SK-N-DZ (cell line): ENCODE data around the gene BBOX1. TPM values are rescaled to one million over a fixed set of nuclear protein-coding genes. Genes with fewer than 3 reads are reported as not detected.
"Not testable (repeated sequence)": the region's sequence is repeated elsewhere in the genome, so short reads cannot be mapped to it uniquely, and the experiment has no call there.

Experiments used
- DNase-seq: peaks from one replicate; pipeline ENCODE4 v3.0.0-alpha.2; 2015; ENCODE audit warnings: low spot score
- polyA plus RNA-seq, 2 experiments: library from polyadenylated mRNA; depleted of rRNA; stranded (reverse); fragments of >200 nt; gene quantifications; 2 replicates each; pipeline ENCODE4 v1.2.3, GENCODE V29; 2014

Gene BBOX1, protein sequence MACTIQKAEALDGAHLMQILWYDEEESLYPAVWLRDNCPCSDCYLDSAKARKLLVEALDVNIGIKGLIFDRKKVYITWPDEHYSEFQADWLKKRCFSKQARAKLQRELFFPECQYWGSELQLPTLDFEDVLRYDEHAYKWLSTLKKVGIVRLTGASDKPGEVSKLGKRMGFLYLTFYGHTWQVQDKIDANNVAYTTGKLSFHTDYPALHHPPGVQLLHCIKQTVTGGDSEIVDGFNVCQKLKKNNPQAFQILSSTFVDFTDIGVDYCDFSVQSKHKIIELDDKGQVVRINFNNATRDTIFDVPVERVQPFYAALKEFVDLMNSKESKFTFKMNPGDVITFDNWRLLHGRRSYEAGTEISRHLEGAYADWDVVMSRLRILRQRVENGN
- polyA plus RNA-seq (2014; cell fraction: cytosol; rRNA removed), result not detected in 2 replicates
- not detected in 2 replicates for polyA plus RNA-seq (2014; cell fraction: nucleus; rRNA removed)

DNA sequence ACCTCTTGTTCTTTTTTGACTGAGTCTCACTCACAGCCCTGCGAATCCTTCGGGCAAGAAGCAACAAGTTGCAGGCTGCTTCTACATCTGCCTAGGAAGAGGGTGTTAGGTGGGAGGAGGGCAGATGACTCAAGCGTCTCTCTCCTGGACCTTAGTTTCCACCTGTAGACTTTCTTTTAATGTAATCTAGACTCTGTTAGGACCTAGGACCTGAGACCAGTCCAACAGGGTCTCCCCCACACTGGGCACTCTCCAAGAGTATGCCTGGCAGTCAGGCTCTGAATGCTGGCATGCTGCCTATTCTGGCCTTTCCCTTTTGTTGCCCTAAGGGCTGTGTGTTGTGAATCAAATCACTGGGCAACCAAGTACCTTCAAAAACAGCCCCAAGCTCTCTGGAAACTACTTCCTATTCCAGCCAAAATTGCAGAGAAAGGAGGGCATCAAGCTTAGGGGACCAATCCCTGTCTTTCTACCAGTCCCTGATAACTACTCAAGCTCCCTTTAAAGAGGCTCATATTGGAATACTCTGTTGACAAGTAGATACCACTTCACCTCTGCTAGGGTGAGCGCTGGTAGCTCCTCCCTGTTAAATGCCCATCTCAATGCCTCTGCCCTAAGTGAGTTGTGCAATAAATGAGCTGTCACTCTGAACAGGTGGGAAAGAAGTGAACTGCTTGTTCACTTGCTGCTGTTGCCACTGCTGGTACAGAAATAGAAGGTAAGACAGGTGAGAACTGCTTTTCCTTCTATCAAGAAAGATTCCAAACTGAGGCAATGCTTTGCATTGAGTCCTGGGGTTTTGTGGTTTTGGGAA, at the start of gene BBOX1:
Gene BBOX1, plus strand, starts transcription at position 514 of the 814 bp plus-strand sequence. CDS start 14,616 bp downstream, outside the sequence.
- DNase-seq, result no peak

DNA sequence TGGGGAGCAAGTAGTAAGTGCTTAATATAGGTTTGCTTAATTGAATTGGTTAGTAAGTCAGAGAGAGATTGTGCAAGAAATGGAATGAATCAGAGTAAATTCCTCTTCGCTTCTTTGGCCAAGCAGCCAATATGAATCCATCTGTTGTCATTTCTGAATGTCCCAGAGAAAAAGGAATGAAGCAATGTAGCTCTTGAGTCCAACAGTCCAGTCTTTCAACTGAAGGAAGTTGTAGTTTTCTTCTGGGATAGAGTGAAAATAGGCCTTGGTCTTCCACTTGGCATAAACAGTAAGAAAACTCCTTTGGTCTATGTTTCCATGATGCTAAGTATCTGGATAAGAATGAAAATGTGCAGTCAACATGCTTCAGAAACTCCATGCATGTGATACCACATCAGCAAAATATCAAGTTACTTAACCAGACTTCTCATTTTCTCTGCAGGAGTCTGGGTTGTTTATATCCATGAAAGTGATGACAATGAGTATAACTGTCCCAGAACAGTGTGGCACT, 48.5 kb upstream of the BBOX1 start:
- no peak for DNase-seq

DNA sequence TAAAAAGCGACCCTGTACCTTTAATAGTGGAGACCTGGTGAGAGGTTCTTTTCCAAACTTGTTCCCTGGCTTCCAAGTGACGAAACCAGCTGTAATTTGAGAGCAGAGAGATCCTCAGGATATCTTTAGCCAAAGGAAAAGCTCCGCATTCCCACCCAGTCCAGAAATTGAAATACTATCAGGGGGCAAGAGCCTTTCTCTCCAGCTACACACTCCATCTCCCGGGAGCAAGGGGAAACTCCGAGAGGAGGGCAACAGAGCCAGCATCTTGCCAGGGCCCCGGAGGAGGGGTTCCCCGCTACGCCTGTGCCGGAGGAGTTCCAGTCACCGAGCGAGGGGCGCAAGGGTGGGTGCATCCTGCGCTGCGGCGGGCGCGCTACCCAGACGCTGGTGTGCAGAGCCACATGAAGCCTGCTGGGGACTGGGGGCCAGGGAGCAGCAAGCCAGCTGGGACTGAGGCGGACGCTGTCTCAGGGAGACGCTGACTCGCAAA, 46.6 kb upstream of the BBOX1 start, which contains the start of gene FIBIN:
Gene FIBIN, plus strand, starts transcription at position 148 of the 493 bp plus-strand sequence. CDS start 415 bp downstream, outside the sequence.
- DNase-seq, result peak; percentile 17

DNA sequence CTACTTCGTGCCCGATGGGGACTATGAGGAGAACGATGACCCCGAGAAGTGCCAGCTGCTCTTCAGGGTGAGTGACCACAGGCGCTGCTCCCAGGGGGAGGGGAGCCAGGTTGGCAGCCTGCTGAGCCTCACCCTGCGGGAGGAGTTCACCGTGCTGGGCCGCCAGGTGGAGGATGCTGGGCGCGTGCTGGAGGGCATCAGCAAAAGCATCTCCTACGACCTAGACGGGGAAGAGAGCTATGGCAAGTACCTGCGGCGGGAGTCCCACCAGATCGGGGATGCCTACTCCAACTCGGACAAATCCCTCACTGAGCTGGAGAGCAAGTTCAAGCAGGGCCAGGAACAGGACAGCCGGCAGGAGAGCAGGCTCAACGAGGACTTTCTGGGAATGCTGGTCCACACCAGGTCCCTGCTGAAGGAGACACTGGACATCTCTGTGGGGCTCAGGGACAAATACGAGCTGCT, 46.0 kb upstream of the BBOX1 start:
- DNase-seq, result no peak

DNA sequence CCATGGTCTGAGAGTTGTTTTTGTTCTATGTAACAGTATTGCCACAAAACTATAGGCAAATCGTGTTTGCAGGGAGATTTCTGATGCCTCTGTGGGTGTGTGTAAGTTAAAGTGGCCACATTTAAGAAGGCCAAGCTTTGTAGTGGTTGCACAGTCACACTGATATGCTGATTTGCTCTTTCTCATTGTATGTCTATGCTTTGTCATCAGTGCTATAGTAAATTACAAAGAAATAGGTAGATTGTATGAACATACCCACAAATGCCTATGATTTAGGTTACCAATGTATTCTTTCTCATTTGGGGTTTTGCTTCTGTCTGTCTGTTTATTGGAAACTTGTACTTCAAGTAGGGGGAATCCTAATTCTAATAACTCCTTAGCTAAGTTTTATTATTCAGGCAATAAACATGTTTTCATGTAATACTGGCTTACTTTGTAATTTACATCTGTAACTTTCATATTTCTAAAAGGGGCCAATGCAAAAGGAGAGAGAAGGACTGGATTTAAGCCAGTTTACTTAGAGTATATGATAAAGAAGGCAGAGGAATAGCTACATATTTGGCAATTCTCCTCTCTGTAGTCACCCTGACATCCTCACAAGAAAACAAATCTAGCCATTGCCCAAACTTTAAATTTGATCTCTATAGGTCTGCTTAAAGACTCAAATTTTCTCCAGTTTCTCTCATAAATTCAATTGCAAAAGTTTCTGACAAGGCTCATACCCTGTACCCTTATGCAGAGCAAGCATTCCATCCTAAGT, 44.7 kb upstream of the BBOX1 start:
- DNase-seq, result no peak

DNA sequence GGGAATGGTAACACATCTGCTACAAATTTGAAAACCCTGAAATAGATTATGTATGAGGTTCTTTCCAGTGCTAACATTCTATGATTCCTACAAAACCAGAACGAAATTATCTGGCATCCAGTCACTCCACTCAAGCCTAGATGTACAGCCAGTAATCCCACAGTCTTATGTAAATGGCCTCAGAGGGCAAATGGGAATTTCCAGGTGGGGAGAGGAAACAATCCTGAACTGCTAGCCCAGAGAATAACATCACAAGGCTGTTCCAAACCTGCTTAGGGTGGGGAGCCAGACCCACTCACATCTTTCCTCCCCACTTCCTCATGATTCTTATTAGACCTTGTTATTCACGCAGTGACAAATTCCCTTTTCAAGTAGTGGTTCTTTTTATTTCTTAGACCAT, 43.2 kb upstream of the BBOX1 start:
- no peak for DNase-seq

DNA sequence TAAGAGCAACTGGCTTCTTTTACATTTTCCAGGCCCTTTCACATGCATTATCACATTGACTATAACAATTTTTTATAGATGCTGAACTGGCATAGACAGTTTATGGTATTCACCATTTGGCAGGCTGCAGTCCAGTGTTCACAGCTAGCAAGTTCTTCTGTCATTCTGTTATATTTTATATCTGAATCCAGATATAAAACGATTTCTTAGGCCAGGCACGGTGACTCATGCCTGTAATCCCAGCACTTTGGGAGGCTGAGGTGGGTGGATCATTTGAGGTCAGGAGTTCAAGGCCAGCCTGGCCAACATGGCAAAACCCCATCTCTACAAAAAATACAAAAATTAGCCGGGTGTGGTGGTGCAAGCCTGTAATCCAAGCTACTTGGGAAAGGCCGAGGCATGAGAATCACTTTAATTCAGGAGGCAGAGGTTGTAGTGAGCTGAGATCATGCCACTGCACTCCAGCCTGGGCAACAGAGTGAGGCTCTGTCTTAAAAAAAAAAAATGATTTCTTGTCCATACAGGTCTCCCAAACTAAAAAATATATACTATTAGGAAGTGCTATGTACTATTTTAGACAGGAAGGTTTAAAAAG, 39.4 kb upstream of the BBOX1 start:
- DNase-seq, result not testable (repeated sequence)

DNA sequence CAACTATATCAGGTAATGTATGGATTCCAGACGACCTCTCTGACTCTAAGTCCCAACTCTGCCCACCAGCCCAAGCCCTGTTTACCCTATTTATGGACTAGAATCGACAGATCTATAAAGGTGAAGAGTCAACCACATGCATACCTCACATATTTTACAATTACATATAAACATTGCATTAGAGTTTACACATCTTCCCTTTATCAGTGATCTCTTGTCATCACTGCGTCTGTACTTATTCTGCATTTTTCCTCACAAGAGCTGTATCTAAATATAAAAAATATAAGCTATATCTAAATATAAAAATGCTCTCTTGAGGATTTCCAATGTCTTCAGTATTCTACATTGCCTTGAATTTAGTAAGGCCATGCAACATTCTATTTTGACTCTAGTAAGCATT, 38.2 kb upstream of the BBOX1 start:
- DNase-seq, result no peak

DNA sequence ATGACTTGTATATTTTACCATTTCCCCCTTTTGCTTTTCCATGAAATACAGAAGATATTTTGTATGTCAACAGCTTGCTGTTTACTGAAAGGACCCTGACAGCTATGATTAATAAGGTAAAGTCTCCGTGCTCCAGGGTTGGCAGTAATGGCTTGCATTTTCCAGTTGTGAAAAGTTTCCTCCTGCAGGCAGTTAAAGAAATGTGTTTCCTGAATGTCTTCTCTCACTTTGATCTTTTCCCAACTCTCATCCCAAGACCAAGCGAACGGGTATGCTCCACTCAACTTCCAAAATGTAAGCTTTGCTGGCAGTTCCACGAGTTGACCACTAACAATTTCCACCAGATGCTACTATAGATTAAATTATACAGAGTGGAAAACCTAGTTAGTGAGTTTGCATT, 37.8 kb upstream of the BBOX1 start:
- DNase-seq, result peak; percentile 16

DNA sequence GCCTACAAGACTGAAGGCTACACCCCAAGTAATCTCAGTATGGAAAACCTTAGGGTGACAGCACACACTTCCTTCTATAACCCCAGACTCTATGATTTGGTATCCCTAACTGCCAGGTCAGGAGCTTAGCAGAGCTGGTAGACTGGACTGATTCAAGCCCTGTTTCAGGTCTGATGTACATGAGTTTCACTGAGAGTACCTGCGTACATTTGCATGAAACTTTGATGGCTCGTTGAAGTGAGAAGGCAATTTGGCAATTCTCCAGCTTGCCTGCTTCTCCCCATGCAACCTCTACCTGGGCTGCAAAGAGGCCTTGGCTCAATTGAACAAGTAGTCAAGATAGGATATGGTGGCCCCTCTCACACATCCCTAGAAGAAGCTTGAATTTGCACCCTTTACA, 36.5 kb upstream of the BBOX1 start:
- DNase-seq, result no peak

DNA sequence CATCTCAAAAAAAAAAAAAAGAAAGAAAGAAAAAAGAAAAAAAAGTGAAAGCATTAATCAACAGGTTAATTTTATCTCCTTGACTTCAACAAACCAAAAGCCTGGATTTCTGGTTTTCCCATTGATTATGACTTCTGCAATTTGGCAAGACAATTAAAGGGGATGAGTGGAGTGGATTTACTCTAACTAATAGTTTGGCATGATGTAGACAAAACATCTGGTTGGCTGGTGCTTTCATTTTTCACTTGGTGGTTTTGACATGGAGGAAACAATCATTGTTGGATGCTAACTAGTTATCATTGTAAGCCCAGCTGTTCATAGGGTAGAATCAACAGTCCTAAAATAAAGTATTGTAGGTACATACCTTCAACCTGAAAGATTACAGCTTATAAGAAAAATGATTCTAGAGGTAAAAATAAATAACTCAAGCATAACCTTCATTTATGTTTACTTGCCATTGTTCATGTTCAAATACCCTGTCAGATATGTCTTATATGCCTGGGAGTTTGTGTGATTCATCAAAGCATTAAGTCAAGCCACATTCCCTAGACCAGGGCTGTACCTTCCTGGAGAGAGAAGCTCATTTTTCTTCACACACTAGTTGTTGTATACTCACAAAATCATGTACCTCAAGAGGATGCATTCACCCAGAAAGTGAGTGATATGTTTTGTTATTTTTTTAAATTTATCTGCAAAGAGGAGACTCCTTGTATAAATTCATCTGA, 31.6 kb upstream of the BBOX1 start:
- no peak for DNase-seq

DNA sequence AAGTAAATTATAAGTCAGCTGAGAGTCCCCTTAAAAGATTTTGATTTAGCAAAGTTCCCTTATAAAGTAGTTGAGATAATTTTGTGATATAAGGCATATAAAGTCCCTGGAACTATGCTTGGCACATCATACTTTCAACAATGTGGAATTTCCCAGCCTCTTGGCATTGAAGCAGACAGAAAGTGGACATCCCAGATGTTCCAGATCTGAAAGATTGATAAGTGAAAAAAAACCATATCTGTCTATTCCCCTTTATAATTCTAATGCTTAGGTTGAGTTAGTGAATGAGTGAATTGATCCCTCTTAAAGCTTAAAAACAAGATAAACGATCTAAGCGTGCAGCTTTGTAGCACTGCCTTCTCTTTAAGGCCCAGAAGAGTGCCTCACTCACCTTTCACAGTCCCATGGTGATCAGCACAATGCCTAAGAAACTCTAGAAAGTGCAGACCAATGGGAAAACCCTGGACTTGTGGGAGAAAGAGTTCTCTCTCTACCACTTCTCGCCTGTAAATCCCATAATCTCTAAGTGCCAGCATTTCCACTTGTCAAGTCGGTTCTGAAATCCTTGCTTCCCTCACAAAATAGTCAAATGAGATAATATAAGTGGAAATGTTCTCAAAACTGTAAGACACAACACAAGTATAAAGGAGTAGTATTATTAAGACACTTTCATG, 28.9 kb upstream of the BBOX1 start:
- no peak for DNase-seq

DNA sequence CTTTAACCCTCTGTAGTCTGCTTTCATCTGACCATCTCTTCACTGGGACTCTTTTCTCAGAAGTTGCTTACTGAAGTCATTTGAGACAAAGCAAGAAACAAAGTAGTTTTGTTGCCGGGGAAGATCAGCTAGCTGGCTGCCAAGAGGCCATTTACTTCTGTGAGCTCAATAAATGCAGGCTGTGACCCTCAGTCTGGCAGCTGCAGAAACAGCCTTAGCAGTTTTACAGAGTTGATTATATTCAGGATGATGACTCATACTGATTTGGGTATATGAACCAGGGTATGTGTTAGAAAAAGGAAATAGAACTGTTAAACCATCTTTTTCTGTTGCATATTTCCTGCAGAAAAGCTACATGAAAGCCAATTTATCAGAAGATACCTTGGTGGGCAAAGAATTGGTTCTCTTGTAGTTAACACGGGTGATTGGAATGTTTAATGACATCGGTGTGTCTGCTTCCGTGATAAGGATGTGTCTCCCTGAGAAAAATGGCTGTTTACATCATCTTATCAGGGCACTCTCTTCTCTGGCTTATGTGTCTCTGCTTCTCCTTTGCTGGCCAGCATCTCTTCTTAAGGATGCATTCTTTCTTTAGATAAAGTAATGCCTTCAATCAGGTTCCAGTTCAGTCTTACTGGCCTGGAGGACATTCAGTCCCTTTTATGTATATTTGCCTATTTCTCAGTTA, 28.2 kb upstream of the BBOX1 start:
- DNase-seq, result peak; percentile 18

DNA sequence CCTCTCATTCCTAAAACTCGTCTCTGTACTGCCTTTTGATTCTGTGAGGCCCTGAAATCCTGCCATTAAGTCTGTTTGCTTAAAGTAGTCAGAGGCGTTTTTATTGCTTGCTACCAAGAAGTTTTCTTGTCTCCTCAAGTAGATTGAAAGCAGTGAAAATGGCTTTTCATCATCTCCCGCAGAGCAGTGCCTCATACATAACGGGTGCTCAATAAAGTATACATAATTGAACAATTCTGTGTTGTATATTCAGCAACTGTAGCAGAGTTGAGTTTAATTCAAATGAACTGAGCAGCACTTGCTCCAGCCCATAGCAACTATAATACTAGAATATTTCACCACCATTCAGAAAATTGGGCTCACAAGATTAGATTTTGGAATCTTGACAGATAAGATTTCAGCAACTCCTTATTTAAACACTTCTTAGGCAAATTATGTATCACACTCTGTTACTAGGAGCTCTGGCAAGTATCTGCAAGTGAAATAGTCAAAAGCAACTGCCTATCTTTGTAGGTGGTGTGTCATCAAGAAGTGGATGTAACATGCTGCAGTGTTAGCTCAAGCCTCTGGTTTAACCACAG, 26.7 kb upstream of the BBOX1 start:
- DNase-seq, result no peak

DNA sequence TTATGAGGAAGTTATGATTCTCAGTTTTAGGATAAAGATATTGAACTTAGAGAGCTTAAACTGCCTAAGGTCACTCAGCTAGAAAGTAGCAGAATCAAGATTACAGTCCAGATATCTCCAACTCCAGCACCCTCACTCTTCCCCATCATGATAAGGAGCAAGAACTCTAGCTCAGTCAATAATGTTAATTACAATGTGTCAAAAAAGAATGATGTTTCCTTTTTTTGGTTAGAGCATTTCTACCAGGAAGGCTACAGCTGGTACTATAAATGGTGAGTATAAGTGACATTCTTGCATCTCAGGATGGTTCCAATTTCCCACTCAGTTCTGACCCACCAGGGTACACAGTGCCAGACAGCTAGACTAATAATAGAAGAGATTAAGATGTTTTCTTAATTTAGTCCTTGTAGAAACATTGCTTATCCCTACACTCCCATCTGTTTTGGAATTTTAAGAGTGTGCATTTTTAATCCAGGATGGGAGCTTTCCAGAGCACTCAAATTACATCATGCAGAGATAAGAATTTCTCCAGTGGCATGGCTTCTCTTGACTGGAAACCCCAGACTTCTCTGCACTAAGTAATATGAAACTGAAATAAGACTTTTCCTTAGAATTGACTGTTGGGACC, 21.6 kb upstream of the BBOX1 start:
- DNase-seq, result no peak

DNA sequence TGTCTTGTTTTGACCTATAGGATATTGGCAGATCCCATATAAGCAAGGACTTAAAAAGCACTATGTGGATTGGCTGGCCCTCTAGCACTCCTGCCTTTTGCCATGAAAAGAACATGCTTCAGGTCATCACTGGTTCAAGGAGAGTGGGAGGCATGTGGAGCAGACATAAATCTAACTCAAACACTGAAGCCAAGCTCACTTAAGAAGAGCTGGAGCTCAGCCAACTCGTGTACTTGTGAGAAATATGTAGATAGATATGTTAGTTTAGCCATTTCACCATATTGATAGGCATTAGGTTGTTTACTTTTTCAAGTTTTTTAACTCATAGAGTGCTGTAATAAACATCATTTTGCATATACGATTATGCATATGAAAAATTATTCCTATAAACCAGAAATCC, 19.9 kb upstream of the BBOX1 start:
- DNase-seq, result no peak

DNA sequence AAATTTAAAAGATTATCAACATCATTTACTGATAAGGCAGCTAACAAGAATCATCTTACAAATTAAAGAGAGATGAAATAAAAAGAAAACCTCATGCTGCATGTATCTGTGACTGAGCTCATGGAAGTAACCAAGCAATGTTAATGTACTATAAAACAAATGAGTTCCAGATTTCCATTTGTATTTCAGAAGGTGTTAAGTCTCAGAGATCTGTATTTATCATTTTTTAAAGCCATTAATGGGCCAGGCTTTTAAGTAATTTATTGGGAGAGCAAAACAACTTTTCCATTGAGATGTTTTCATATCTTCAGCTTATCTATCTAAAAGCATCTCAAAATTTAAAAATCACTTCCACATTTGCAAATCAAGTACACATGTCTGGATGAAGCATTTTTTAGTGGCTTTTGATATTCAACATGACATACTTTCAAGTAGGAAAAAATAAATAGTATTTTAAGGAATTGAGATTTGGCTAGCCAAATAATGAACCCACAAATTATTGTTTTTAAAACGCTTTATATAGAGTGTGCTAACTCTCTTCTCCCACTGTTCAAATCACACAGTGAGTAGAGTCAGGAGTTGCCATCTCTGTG, 17.9 kb upstream of the BBOX1 start:
- no peak for DNase-seq

DNA sequence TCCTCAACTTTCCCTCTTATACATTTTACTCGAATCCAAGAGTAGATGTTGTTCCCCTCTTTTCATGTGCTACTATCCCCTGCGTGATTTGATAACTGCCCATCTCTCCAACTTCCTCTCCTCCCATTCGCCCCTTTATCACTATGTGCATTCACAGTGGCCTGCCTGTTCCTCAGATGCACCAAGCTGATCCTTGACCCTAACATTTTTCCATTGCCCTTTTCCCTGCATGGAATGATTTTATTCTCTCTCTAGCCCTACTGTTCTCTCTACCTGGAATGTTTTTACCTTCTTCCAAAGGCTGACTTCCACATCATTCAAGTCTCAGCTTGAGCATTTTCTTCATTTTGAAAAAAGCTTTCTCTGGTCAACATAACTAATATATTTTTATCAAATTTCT, 15.8 kb upstream of the BBOX1 start:
- DNase-seq, result no peak
